A673 (cell line): Measurements from ENCODE around the gene DPP10.

Experiments used
- EZH2 ChIP-seq: fragments of 200-600 bp; sonication (generic); IDR thresholded peaks from 2 replicates; pipeline ENCODE4 v1.6.1; 2017; ENCODE audit warnings: borderline replicate concordance, low read depth, mild to moderate bottlenecking, mixed read lengths, antibody characterized with exemption, low read length; ENCODE audit not compliant: poor library complexity, severe bottlenecking
- TF ChIP-seq, protein P1 (sequence below): fragments of 300-800, 200-600 bp; sonication (generic); conservative IDR thresholded peaks from 2 replicates; pipeline ENCODE4 v1.5.1; 2017; ENCODE audit warnings: low read depth, mild to moderate bottlenecking, antibody characterized with exemption, low read length, moderate library complexity, mixed read lengths

DNA sequence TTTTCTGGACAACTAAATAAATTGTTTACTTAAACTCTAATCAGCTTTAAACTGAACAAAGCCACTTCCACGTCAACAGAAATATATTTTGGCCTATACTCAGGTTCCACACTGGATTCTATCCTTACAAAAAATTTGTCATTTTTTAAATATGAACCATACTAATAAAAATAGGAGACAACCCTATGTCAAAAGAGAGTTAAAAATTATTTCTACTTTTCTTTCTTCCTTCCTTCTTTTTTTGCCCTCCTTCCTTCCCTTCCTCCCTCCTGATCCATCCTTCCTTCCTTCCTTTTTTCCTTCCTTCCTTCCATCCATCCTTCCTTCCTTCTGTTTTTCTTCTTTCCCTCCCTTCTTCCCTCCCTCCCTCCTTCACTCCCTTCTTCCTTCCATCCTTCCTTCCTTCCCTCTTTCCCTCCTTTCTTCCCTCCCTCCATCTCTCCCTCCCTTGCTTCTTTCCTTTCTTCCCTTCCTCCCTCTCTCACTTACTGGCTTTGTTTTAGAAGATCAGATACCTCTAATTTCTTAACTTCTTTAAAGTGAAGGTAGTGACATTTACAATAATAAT lies 1444.9 kb downstream of the DPP10 start:
- TF ChIP-seq, protein P1, sequence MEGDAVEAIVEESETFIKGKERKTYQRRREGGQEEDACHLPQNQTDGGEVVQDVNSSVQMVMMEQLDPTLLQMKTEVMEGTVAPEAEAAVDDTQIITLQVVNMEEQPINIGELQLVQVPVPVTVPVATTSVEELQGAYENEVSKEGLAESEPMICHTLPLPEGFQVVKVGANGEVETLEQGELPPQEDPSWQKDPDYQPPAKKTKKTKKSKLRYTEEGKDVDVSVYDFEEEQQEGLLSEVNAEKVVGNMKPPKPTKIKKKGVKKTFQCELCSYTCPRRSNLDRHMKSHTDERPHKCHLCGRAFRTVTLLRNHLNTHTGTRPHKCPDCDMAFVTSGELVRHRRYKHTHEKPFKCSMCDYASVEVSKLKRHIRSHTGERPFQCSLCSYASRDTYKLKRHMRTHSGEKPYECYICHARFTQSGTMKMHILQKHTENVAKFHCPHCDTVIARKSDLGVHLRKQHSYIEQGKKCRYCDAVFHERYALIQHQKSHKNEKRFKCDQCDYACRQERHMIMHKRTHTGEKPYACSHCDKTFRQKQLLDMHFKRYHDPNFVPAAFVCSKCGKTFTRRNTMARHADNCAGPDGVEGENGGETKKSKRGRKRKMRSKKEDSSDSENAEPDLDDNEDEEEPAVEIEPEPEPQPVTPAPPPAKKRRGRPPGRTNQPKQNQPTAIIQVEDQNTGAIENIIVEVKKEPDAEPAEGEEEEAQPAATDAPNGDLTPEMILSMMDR, result no peak
- TF ChIP-seq EZH2, result no peak
